IPS DF 6.9 (cell line): ENCODE data around the gene DPPA2.
A peak's percentile ranks its signal among the peaks of the same experiment; 100 is the strongest.

ENCODE experiments used
- DNase-seq: peaks from one replicate; pipeline ENCODE4 v3.0.0-alpha.2; 2013; ENCODE audit warnings: low read depth, low spot score
- H3K27ac ChIP-seq: one replicate; pipeline ENCODE4 v1.5.1; 2013; ENCODE audit warnings: low read length, control low read depth
- H3K27me3 ChIP-seq: 2 replicates; pipeline ENCODE4 v1.6.1; 2013; ENCODE audit warnings: mild to moderate bottlenecking, low read length; ENCODE audit not compliant: control insufficient read depth, insufficient read depth
- H3K36me3 ChIP-seq: 2 replicates; pipeline ENCODE4 v1.6.1; 2013; ENCODE audit warnings: low read length; ENCODE audit not compliant: control insufficient read depth, insufficient read depth
- H3K4me1 ChIP-seq: 2 replicates; pipeline ENCODE4 v1.6.1; 2013; ENCODE audit warnings: low read length; ENCODE audit not compliant: control insufficient read depth, insufficient read depth
- H3K4me3 ChIP-seq: 2 replicates; pipeline ENCODE4 v1.5.1; 2013; ENCODE audit warnings: mild to moderate bottlenecking, low read length
- H3K9me3 ChIP-seq: 2 replicates; pipeline ENCODE4 v1.6.1; 2013; ENCODE audit warnings: low read length, inconsistent platforms; ENCODE audit not compliant: control insufficient read depth, insufficient read depth
- WGBS: extraction: QIAGEN DNeasy Blood & Tissue Kit; methylation state at CpG from one replicate; pipeline ENCODE4 v1.1.7; 2013; ENCODE audit warnings: mixed read lengths, missing lambda C conversion rate; ENCODE audit not compliant: insufficient read length, insufficient coverage; 5-methylcytosine and 5-hydroxymethylcytosine counted together

Gene DPPA2

GRCh38 chr3:109346099-109346498, 29.8 kb upstream of the DPPA2 start:
- Histone ChIP-seq H3K27me3 (no peaks in the 10 kb centered on the region), H3K4me1 (no peaks in the 10 kb centered on the region), H3K9me3 (no peaks in the 10 kb centered on the region), H3K4me3 (no peak overlapping the region), H3K36me3 (peaks cover 8% of the 10 kb centered on the region; the same call in 1 of the 2 replicates), H3K27ac (no peak overlapping the region)
- no CpG with 5 or more reads among the region's 4 CpGs for WGBS
- DNase-seq: no peak

GRCh38 chr3:109339714-109340648, 23.7 kb upstream of the DPPA2 start:
- WGBS: no CpG with 5 or more reads among the region's 5 CpGs
- H3K4me1 ChIP-seq: no peaks in the 10 kb centered on the region
- H3K27me3 ChIP-seq: no peaks in the 10 kb centered on the region
- H3K36me3 ChIP-seq: peaks cover 10% of the 10 kb centered on the region
- no peak overlapping the region for H3K27ac ChIP-seq
- H3K9me3 ChIP-seq: no peaks in the 10 kb centered on the region
- no peak for DNase-seq
- peak overlapping the region; percentile 23; the same call in 1 of the 2 replicates for H3K4me3 ChIP-seq

GRCh38 chr3:109339197-109339596, 22.9 kb upstream of the DPPA2 start:
- no CpG with 5 or more reads among the region's 3 CpGs for WGBS
- no peak for DNase-seq
- Histone ChIP-seq H3K4me3 (peak overlapping the region; percentile 22; the same call in 1 of the 2 replicates), H3K27ac (no peak overlapping the region), H3K36me3 (peaks cover 8% of the 10 kb centered on the region), H3K4me1 (no peaks in the 10 kb centered on the region), H3K9me3 (no peaks in the 10 kb centered on the region), H3K27me3 (no peaks in the 10 kb centered on the region)

- no peak for DNase-seq
- WGBS: no CpG with 5 or more reads among the region's 4 CpGs
- no peaks in the 10 kb centered on the region for H3K9me3 ChIP-seq
- H3K4me1 ChIP-seq: no peaks in the 10 kb centered on the region
- H3K27me3 ChIP-seq: no peaks in the 10 kb centered on the region
- H3K4me3 ChIP-seq: peak overlapping the region; percentile 33; the same call in 1 of the 2 replicates
- H3K27ac ChIP-seq: no peak overlapping the region
- peaks cover 16% of the 10 kb centered on the region for H3K36me3 ChIP-seq
Measured at GRCh38 chr3:109338322-109338721, 22.0 kb upstream of the DPPA2 start.

- no peaks in the 10 kb centered on the region for H3K27me3 ChIP-seq
- WGBS: no CpG with 5 or more reads among the region's 5 CpGs
- peaks cover 22% of the 10 kb centered on the region for H3K36me3 ChIP-seq
- H3K27ac ChIP-seq: peak within 1 kb of the TSS; percentile 70
- peak within 1 kb of the TSS; percentile 100 for H3K4me3 ChIP-seq
- H3K4me1 ChIP-seq: no peaks in the 10 kb centered on the region
- DNase-seq: peak; percentile 82
- no peaks in the 10 kb centered on the region for H3K9me3 ChIP-seq
Measured at GRCh38 chr3:109337393-109337792, 21.1 kb upstream of the DPPA2 start, which contains the start of gene DPPA4. Gene DPPA4 (minus strand): TSS chr3:109337546. CDS start chr3:109337517, 29 bp downstream.

- Histone ChIP-seq H3K27me3 (no peaks in the 10 kb centered on the region), H3K27ac (no peak overlapping the region), H3K36me3 (peaks cover 26% of the 10 kb centered on the region), H3K4me1 (no peaks in the 10 kb centered on the region), H3K4me3 (peak overlapping the region; percentile 100), H3K9me3 (no peaks in the 10 kb centered on the region)
- WGBS: no CpG with 5 or more reads among the region's 17 CpGs
- no peak for DNase-seq
Measured at GRCh38 chr3:109336291-109336861, 20.1 kb upstream of the DPPA2 start.

GRCh38 chr3:109334572-109334971, 18.3 kb upstream of the DPPA2 start:
- H3K4me1 ChIP-seq: no peaks in the 10 kb centered on the region
- H3K4me3 ChIP-seq: peak overlapping the region; percentile 100; the same call in 1 of the 2 replicates
- no peak overlapping the region for H3K27ac ChIP-seq
- peaks cover 33% of the 10 kb centered on the region for H3K36me3 ChIP-seq
- WGBS: no CpG with 5 or more reads among the region's 1 CpG
- DNase-seq: no peak
- H3K27me3 ChIP-seq: no peaks in the 10 kb centered on the region
- H3K9me3 ChIP-seq: no peaks in the 10 kb centered on the region

- H3K27ac ChIP-seq: no peak overlapping the region
- H3K4me3 ChIP-seq: no peak overlapping the region
- no peaks in the 10 kb centered on the region for H3K27me3 ChIP-seq
- no peaks in the 10 kb centered on the region for H3K9me3 ChIP-seq
- H3K4me1 ChIP-seq: no peaks in the 10 kb centered on the region
- H3K36me3 ChIP-seq: peaks cover 50% of the 10 kb centered on the region
- DNase-seq: no peak
- no CpG with 5 or more reads among the region's 5 CpGs for WGBS
Measured at GRCh38 chr3:109331692-109332091, 15.4 kb upstream of the DPPA2 start.

GRCh38 chr3:109330405-109330804, 14.1 kb upstream of the DPPA2 start:
- Histone ChIP-seq H3K27ac (no peak overlapping the region), H3K4me3 (no peak overlapping the region), H3K4me1 (no peaks in the 10 kb centered on the region), H3K36me3 (peaks cover 47% of the 10 kb centered on the region), H3K27me3 (no peaks in the 10 kb centered on the region), H3K9me3 (no peaks in the 10 kb centered on the region)
- WGBS: no CpG with 5 or more reads among the region's 7 CpGs
- no peak for DNase-seq

GRCh38 chr3:109328202-109328601, 11.9 kb upstream of the DPPA2 start:
- Histone ChIP-seq H3K4me3 (no peak overlapping the region), H3K36me3 (peaks cover 38% of the 10 kb centered on the region), H3K27ac (no peak overlapping the region), H3K9me3 (no peaks in the 10 kb centered on the region), H3K27me3 (no peaks in the 10 kb centered on the region), H3K4me1 (no peaks in the 10 kb centered on the region)
- WGBS: no CpG with 5 or more reads among the region's 3 CpGs
- no peak for DNase-seq
